ENCODE data around the gene GRK3.

Gene GRK3

GRCh38 chr22:25748140-25748539 is 183.7 kb downstream of the GRK3 start:
- H3K27ac ChIP-seq = no peak overlapping the region
- no peak for DNase-seq (ENCODE audit: low read depth, low spot score)

DNA sequence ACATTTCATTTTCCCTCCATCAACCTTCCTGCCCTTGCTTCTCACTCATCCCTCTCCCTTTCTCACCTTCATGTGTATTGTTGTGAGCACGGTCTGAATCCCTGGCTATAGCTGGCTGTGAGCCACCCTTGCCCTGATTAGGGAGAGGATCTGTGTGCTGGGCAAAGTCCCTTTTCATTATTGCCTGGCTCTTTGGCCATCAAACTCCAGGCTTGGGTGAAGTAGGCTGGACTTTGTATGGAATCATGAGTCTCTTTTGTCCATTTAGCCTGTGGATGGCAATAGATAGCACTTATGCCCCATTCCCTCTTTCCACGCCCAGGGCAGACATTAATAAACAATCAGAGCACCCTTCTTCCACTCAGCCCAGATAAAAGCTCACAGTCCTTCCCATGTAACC is 184.2 kb downstream of the GRK3 start:
- no peak for DNase-seq (ENCODE audit: low read depth, low spot score)
- H3K27ac ChIP-seq = no peak overlapping the region

- no peak overlapping the region for H3K27ac ChIP-seq
- DNase-seq (ENCODE audit: low read depth, low spot score) = no peak
Observed at GRCh38 chr22:25749420-25750169, 185.1 kb downstream of the GRK3 start.

DNA sequence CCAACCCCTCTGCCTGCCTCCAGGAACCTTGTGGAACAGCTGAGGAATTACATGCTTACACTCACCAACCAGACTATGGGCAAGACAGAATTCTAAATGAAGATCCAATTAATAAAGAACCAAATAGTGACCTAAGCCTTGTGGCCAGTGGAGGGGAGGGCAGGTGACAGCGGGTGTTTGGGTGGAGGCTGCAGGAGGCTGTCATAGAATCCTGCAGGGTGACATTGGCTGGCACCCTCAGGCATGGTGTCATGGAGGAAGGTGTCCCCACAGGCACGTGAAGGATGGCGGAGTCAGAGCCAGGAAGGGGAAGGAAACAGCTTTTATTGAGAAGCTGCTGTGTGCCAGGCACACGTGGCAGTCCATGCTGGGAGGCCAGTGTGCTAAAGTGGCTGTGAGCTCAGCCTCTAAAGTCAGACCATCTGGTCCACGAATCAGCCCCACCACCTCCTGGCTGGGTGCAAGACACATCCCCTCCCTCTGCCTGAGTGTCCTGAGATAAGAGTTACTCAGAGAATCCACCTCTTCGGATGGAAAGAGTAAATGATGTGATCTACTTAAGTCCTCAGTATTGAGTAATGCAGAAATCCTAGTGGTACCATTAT is 186.2 kb downstream of the GRK3 start:
- DNase-seq (ENCODE audit: low read depth, low spot score) = no peak
- H3K27ac ChIP-seq = no peak overlapping the region

- DNase-seq (ENCODE audit: low read depth, low spot score) = no peak
- H3K27ac ChIP-seq = no peak overlapping the region
Observed at GRCh38 chr22:25751174-25751581, 186.7 kb downstream of the GRK3 start.

GRCh38 chr22:25752615-25753214 is 188.2 kb downstream of the GRK3 start:
- DNase-seq (ENCODE audit: low read depth, low spot score) = no peak
- no peak overlapping the region for H3K27ac ChIP-seq

DNA sequence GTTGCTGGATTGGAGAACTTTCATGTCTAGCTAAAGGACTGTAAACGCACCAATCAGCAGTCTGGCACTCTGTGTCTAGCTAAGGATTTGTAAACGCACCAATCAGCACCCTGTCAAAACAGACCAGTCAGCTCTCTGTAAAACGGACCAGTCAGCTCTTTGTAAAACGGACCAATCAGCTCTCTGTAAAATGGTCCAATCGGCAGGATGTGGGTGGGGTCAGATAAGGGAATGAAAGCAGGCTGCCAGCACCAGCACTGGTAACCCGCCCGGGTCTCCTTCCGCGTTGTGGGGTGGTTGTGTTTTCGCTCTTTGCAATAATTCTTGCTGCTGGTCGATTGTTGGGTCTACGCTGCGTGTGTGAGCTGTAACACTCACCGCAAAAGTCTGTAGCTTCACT is 188.8 kb downstream of the GRK3 start:
- no peak overlapping the region for H3K27ac ChIP-seq
- DNase-seq (ENCODE audit: low read depth, low spot score) = no peak

- no peak for DNase-seq (ENCODE audit: low read depth, low spot score)
- no peak overlapping the region for H3K27ac ChIP-seq
Observed at GRCh38 chr22:25754527-25755202, 190.2 kb downstream of the GRK3 start.

- DNase-seq (ENCODE audit: low read depth, low spot score) = peak; percentile 31
- peak overlapping the region; percentile 79 for H3K27ac ChIP-seq
Observed at GRCh38 chr22:25757686-25758085, 193.2 kb downstream of the GRK3 start.

GRCh38 chr22:25758316-25758715 is 193.8 kb downstream of the GRK3 start:
- peak overlapping the region; percentile 79 for H3K27ac ChIP-seq
- no peak for DNase-seq (ENCODE audit: low read depth, low spot score)

- H3K27ac ChIP-seq = peak overlapping the region; percentile 79
- peak; percentile 89 for DNase-seq (ENCODE audit: low read depth, low spot score)
Observed at GRCh38 chr22:25759825-25760231, 195.4 kb downstream of the GRK3 start.

GRCh38 chr22:25760294-25760693 is 195.8 kb downstream of the GRK3 start:
- no peak for DNase-seq (ENCODE audit: low read depth, low spot score)
- peak overlapping the region; percentile 79 for H3K27ac ChIP-seq

DNA sequence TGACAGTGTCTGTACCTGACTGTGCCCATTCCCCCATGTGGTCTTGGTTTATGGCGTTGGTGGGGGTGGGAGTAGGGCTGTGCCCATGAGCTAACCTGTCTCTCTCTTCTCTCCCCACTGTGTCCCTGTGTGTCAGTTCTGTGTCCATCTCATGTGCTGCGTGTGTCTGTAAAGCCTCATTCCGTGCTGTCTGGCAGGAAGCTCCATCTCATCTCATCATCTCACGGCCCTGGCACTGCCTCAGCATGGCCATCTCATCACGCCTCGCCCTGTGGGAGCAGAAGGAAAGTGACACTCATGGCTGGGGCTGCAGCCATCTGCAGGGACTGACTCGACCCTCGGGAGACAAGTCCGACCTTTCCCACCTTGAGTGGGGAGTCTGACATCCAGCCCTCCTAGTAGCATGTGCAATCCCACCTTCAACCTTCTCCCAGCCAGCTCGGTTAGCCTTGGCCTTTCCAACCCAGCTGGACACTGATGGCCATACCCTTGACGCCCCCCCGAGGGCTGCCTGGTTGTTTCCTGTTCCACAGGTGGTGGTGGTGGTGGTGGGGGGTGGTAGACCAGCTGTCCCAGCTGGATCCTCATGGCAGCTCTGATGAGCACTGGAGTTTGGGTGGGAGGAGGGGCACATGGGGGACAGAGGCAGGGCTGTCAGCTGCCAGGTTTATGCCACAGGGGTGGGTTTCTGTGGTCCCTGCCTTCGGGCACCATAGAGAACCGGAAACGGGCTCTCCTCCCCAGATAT is 196.5 kb downstream of the GRK3 start:
- H3K27ac ChIP-seq = no peak overlapping the region
- no peak for DNase-seq (ENCODE audit: low read depth, low spot score)

GRCh38 chr22:25762147-25762546 is 197.7 kb downstream of the GRK3 start:
- no peak for DNase-seq (ENCODE audit: low read depth, low spot score)
- H3K27ac ChIP-seq = no peak overlapping the region

DNA sequence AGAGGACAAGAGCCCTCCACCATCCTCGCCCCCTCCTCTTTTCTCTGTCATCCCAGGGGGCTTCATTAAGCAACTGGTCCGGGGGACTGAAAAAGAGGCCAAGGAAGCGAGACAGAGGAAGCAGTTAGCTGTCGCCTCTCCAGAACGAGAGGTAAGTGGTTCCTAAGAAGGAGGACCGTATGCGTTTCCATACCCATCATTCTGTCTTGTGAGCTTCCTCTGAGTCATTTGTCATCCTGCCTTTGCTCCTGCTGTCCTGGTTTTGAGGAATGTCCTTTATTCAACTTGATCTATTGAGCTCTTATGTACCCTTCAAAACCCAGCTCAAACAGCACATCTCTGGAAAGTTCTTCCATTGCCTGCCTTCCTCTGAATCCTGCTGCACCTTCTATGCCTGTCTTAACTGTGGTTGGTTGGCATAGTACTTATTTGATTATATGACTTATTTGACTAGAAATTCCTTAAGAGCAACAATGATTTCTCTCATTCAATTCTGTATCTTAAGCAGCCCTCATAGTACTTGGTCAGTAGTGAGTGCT is 198.8 kb downstream of the GRK3 start:
- DNase-seq (ENCODE audit: low read depth, low spot score) = no peak
- H3K27ac ChIP-seq = no peak overlapping the region

DNA sequence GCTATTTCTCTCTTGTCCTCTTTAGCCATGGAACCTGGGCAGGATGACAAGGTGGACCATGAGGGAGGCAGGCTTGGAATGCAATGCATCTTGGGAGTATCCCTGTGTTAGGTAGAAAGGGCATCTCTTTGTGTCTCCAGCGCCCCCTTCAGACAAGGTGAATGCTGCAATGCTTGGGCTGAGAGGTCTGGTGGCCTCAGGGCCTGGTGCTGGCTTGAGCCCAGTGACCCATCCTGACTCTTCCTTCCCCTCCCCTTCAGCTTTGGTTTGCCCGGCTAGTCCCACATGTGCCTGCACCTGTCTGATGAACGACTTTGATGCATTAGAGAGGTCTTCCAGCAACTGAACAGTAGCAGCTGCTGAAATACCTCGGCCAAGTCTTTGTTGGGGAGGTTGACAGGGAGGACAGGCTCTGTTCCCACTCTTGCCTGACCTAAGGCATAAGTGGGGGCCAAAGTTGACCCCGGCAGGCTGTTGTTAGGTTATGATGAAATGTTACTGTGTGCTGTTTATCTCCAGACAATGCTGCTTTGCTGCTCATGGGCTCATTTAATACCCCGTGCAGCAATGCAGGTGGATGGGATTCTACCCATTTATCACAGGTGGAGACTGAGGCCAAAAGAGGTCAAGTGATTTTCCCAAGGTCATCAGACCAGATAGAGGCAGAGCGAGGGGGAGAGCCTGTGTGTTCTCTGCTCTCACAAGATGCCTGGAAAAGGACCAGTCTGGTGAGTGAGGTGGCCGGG is 200.0 kb downstream of the GRK3 start:
- no peak for DNase-seq (ENCODE audit: low read depth, low spot score)
- H3K27ac ChIP-seq = no peak overlapping the region

- H3K27ac ChIP-seq = no peak overlapping the region
Observed at GRCh38 chr22:25765016-25765367, 200.5 kb downstream of the GRK3 start.

DNA sequence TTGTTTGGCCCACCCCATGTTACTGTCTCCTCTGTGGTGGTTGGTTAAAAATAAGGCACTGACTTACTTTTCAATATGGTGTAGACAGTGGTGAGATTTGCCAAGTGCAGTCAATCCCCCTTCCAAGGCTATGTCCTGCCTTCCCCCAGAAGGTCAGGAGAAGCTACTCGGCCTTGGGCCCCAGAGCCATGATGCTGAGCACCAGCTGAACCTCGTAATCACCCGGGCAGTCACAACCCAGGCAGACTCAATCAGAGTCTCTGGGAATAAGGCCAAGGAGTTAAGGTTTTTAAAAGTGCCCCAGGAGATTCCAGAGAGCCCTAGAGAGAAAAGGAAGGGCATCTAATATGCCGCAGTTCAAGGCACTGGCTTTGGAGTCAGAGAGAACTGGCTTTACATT is 201.3 kb downstream of the GRK3 start:
- no peak for DNase-seq (ENCODE audit: low read depth, low spot score)
- no peak overlapping the region for H3K27ac ChIP-seq

More at GRCh38 chr22:25765016-25765367, 200.5 kb downstream of the GRK3 start:
- DNase-seq (ENCODE audit: low read depth, low spot score) = no peak

- no peak for DNase-seq (ENCODE audit: low read depth, low spot score)
- H3K27ac ChIP-seq = no peak overlapping the region
Observed at GRCh38 chr22:25766418-25766817, 201.9 kb downstream of the GRK3 start.
